Cortex of kidney (tissue), 1 donor: ENCODE data around the gene USB1.
"Not testable (repeated sequence)": the region's sequence is repeated elsewhere in the genome, so short reads cannot be mapped to it uniquely, and the experiment has no call there.

Source experiments
- DNase-seq: peaks from one replicate; lab custom pipeline; 2025; lab: John Stamatoyannopoulos, UW

USB1 gene

DNA sequence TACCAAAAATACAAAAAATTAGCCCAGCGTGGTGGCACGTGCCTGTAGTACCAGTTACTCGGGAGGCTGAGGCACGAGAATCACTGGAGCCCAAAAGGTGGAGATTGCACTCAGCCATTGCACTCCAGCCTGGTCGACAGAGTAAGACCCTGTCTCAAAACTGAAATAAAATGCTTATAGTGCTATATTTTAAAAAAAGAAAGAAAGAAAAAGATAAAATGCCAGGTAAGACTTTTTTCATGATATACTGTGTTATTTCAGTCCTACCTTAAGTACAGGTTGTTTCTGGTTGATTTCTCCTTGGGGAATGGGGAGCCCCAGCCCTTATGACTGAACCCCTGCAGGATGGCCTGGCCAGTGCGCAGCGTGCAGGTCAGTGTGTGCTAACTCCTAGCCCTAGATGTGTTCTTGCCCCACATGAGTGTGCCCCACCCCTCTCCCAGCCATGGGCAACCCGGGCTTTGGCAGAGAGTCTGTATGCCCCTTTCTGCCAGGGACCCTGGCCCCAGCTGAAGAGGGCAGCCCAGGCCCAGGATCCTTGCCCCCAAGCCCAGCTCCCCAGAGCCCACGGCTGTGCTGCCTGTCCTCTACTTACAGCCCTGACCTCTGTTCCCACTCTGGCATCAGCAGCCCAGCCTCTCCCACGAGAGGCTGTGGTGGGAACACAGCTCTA, 31.6 kb upstream of the USB1 start:
- no peak for DNase-seq

DNA sequence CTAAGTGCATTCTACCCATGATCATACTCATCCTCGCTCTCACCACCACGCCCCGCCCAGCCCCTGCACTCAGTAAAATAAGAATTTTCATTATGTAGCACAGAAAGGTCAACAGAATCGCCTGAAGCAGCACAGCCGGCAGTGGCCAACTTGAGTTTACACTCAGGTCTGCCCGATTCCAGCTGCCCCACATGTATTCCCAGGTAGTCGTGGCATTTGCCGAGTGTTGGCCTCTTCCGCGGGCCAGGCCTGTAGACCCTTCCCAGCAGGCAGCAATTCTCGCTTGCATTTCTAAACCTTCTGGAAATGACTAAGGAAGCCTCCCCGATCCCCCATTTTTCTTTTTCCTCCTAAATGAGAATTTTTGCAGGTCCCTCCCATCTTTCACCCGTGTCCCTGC, 30.9 kb upstream of the USB1 start:
- DNase-seq: no peak

DNA sequence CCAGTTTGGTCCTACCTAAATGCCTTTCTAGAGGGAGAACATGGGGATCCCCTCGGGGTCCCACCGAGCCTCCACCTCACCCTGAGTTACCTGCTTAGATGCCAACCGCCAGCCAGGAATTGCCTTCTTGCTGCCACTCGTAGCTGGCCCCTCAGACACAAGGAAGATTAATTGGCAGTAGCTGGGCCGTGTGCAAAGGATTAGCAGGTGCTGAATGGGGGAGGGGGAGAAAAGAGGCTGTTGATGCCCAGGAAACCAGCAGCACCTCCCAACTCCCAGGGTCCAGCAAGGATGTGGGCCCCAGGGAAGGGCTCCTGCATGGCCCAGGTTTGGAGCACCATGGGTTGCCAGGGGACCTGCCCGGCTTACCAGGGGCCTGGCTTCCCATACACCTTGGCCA, 30.2 kb upstream of the USB1 start, which contains the start of gene CNGB1:
Gene CNGB1 (minus strand): TSS at position 159 of the 400 bp plus-strand sequence. CDS start 3,842 bp downstream, outside the sequence.
- no peak for DNase-seq

DNA sequence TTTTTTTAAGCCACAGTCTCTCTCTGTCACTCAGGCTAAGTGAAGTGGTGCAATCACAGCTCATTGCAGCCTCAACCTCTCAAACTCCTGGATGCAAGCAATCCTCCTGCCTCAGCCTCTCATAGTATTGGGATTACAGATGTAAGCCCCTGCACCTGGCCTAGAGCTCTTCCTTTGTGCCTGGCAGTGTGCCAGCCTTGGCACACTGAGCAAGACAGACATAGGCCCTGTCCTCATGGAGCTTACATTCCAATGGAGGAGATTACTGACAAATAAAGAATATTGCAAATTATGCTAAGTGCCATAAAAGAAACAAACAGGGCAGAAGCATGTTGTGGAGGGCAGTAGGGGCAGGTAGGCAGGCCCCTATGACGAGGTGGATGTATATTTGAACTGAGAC, 29.4 kb upstream of the USB1 start:
- DNase-seq: no peak

DNA sequence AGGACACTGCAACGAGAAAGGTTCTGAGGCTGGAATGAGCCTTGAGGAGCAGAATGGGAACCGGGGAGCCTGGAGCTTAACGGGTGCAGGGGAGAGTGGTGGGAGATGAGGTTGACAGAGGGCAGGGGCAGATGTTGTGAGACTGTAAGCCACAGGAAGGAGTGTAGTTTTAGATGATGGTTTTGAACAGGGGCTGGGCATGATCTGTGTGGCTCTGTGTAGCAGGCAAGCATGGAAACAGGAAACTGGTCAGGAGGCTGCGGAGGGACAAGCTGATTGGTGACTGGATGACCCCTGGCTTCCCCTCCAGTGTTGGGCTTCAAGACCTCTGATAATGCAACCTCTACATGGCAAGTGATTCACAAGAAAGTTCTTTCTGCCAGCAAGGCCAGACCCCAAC, 28.9 kb upstream of the USB1 start:
- no peak for DNase-seq

DNA sequence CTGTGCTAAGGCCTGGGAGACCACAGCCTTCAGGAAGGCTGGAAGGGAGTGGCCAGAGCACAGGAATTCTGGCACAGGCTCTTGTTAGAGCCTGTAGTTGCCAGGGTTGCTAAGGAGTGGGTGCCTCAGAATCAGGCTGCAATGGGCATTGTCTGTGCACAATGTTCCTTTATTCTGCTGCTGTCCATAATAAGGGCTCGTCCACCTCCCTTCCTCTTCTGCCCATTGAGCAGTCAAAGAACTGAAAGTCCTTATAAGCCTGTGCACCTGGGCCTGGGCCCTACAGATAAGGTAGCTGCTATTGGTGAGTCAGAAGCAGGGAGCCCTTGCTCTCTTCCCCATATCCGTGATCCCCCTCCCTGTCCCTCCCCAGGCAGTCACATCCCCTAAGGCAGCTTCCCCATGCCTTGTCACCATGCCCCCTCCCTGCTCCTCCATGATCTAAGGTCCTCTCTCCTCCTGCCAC, 24.8 kb upstream of the USB1 start:
- DNase-seq: no peak

DNA sequence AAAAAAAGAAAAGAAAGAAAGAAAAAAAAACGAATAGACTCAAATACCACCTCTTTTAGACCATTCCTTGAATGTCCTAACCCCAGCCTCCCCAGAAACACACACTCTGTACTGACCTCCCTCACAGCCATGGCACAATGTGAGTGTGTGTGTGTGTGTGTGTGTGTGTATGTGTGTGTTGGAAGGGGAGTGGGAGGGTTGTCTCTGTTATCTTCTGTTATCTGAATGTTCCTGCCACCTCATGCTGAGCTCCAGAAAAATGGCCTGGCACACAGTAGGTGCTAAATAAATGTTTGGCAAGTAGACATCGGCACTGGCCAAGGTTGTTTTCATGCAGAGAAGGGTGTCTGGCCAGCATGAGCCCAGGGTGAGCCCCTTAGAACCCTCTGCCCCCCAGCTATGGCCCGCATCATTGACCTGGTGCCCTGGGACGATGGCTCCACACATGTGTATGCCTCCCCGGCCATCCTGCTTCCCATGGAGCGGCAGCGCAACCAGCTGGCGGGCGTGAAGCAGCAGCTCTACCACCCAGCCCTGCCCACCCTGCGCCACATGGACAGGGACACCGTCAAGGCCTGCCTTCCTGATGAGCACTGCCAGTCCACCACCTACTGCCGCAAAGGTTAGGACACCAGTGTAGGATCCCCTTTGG, 23.7 kb upstream of the USB1 start:
- DNase-seq: no peak

DNA sequence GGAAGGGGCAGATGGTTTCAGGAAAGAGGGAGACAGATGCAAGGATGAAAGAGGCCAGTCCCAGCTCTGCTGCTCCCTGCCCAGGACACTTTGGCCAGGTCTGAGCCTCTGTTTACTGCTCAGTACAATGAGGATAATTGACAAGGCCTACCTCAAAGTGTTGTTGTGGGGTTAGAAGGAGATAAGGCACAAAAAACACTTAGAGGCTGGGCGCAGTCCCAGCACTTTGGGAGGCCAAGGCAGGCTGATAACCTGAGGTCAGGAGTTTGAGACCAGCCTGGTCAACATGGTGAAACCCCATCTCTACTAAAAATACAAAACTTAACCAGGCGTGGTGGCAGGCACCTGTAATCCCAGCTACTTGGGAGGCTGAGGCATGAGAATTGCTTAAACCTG, 23.1 kb upstream of the USB1 start:
- not testable (repeated sequence) for DNase-seq

DNA sequence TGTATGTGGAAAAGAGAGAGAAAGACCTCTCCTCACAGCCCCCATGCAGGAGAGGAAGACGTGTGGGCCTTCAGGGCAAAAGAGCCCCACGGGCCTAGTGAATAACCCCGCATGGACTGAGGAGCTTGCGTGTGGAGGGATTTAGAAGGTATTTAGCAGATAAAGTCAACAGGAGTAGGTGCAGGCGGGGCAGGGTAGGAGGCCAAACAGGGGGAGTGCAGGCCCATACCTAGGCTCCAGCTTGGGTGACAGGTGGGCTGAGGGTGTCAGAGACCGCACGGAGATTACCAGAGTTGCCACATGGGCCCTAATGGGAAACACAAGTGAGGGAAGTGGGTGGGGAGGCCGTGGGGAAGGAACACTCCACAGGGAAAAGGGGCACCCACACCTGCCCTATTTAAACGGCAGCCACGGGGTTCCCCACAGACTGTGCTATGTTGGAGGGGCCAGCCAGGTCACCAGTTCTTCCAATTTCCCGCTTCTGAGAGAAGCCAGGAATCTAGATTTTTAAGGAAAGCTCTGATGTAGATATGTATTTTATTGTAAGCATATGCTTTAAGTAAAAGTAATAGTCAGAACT, 22.1 kb upstream of the USB1 start:
- DNase-seq: no peak

DNA sequence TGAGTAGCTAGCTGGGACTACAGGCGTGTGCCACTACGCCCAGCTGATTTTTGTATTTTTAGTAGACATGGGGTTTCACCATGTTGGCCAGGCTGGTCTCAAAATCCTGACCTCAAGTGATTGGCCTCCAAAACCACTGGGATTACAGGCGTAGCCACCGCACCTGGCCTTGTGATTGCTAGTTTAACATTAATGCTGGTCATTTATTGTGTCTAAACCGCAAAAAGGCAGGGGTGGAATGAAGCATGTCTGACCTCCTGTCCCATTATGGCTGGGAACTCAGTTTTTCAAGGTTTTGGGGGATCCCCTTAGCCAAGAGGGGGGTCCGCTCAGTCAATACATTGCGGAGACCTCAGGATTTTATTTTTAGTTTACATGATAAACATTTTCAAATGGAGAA, 19.6 kb upstream of the USB1 start:
- no peak for DNase-seq

DNA sequence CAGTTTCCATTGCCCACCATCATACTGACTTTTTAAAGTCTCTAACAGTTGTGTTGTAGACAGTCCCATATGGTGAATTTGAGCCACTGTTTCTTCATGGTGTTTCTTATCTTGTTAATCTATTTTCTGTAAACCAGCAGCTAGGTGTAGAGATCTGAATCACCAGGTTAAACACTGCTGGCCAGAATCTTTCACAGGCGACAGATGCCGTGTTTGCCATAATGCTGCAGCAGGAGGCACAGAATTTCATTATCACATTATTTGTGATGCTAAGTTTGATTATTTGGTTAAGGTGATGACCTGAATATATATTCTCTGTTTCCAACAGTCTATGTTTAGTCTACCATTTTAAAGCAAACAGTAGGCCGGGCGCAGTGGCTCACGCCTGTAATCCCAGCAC, 18.8 kb upstream of the USB1 start:
- DNase-seq: no peak

DNA sequence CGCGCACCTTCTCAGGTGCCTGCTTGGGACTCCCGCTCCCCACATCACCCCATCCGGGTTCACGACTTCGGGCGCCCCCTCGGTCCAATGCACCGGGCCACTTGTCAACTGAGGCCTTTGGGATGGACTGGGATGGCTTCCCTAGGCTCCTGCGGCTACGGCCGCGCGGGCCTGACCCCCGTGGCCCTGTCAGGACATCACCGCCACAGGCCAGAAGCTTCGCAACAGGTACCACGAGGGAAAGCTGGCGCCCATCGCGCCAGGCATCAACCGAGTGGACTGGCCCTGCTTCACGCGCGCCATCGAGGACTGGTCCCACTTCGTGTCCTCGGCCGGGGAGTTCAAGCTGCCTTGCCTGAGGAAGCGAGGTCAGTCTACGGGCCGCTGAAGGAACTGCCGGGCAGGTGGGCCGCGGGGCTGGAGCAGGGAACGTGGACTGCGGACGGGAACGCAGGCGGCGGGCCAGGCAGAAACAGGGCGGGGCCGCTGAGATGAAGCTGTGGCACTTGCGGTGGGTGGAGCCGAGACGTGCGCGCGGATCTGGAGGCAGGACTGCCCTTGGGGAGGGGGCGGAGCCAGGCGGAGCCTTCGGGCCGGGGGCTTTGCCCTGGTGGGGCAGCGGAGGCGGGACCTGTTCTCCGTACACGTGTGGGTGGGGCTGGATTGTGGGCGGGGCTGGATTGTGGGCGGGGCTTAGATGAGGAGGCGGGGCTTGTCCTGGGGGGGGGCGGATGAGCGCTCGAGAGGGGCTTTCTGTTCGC, 16.6 kb upstream of the USB1 start:
- no peak for DNase-seq

DNA sequence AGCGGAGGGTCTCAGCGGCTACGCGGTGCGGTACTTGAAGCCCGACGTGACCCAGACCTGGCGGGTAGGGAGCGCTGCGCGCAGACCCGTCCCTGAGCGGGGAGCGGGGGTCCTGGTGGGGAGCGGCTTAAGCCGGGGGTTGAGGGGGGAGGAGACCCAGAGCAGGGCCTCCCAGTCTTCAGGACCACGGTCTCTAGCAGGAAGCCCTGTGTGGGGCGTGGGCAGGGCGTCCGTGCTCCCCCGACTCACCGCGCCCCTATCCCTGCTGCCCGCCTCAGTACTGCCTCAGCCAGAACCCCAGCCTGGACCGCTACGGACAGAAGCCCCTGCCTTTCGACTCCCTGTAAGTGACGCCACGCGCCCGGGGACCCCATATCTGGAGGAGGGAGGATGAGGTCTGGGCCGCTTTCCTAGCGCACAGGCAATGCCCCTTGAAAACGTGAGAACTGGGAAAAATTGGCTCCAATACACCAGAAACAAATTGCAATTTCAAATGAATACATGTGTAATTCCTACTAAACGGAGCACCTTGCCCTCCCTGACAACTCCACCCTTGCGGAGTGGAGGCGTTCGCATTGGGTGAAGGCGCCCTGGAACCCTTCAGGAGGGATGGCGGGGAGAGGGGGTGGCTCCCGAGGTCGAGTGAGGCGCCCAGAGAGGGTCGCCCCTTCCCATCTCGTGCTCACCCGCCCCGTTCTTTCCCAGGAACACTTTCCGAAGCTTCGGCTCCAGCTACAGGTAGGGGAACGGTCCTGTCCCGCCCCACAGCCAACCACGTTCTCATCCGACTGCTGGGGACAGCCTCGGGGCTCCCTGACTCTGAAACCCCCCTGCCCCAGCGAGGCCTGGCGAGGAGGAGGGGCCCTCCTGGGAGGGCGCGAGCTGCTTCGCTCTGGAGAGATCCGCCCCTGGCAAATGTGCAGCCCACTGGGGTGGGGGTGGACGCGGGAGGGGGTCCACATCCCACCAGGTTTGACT, 15.7 kb upstream of the USB1 start:
- no peak for DNase-seq

DNA sequence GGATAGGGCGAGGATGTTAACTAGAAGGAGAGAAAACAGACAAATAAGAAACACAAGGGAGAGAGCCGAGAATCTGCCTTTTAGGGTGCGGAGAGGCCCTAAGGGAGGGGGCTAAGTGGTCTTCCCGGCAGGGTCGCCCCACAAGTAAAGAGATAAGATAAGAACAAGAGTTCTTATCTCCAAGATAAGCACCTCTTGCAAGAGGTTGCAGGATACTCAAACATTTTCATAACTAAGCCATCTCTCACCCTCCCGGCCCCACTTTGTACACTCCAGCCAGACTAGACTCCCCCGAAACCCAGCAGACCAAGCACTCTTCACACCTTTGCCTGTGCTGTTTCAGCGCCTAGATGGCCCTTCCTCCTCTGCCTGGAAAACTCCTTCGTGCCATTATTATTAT, 15.0 kb upstream of the USB1 start:
- no peak for DNase-seq

DNA sequence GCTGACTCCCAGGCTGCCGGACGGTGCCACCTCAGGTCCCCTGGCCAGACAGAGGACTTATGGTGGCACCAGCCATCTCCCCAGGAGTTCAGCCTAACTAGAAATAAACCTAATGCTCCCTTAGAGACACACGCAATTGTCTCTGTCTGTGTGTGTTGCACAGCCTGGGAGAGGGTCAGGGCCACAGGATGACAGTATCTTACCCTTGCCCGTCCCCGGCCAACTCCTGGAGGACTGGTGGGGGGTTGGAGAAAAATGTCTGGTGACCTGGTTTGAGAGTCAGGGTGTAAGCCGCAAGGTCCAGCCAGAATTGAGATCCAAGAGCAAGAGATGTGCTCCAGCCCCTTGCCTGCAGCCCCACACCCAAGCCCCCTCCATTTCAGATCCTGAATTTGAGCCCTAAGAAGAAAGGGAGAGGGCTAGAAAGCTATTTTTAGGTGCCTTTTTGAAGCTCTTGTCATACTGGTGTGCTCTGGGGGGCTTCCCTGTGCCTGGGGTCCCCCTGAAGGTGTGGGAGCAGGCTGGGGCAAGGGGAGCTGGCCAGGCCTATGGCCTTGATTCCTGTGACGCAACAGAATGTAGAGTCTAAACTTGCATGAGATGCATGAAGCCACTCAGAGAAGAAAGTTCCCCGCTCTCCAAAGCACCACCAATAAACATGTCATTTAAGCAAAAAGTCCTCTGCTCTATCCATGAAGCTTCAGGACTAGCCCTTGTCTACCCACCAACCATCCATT, 13.6 kb upstream of the USB1 start:
- DNase-seq: no peak

DNA sequence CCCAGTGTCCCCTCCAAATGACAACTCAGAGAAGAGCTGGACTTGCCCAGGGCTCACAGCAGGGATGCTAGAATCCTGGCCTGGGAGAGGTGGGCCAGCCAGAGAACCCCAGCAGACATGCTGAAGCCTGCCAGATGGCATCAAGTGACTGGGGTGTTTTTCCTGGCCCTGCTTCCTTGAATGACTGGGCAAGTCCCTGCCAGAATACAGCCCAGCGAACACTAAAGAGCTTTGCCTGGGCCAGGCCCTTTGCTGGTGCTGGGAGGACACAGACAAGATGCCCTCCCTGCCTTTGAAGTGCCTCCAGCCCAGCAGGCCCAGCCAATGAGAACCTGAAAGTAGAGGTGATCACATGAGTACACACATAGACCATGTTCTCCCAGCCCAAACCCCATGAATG, 12.3 kb upstream of the USB1 start:
- DNase-seq: no peak

DNA sequence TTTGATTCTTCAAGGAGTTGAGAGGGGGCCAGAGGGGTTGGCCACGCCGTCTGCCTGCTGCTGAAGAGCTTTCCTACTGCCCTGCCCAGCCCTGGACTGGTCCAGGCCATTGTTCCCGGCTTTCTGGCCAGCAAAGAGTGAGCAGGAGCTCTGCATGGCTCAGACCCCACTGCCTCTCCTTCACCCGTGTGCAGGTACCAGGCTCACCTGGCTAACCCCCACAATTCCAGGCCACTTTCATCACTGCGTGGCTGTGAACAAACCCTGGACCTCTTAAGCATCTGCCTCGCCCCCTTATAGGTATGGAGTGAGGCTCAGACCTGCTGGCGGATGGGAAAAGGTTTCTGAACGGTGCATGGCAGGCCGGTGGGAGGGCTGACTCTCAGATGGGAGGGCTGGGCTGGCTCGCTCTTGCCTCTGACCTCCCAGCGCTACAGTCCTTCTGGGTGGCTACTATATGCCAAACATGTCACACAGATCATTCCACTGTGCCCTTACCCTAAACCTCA, 9.6 kb upstream of the USB1 start:
- no peak for DNase-seq

DNA sequence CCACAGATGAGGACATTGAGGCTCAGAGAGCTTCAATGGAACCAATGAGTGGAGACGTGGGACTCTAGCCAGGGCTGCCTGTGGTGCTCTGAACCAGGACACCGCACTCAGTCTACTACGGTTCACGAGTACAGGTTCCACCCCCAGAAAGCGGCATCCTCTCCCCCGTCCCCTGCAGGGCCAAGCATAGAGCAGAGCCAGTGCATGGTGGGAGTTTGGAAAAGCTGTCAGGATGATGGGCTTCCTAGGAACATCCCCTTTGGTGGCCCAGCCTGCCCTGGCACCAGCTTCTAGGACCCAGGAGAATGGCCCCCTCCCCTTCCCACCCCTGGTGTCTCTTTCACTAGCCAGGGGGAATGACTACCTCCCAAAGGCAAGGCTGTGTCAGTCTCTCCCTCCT, 9.1 kb upstream of the USB1 start:
- DNase-seq: no peak

DNA sequence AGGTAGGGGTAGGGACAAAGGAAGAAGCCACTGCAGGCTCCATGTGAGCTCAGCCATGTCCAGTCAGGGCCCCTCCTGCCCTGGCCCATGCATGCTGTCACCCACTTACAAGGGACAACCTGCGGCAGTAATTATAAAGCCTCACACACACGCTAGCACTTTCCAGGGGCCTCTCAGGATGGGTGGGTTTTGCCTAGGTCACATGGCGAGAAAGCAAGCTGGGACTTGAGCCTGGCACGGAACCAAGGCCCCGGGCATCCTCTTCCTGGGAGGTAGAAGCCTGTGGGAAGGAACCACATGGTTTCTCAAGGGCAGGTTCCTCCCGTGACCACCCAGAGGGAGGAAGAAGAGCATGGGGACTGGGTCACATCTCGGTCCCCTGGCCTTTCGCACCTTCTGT, 7.8 kb upstream of the USB1 start:
- DNase-seq: no peak

DNA sequence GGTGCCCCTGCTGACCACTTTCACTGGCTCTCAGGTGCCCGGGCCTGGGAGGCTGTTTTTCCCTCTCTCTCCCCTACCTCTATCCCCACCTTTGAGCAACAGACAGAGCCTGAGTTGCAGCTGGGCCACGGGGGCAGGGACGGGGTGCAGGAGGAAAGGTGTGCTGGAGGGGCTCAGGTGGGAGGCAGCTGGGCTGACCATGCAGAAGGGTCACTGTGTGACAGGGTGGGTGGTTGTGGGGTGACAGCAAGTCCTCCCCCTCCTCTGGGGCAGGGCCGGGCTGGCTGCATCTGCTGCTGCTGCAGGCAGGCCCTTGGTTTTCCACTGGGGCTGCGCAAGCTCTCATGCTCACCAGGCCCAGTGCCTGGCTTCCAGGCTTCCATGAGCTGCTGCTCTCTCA, 7.3 kb upstream of the USB1 start:
- DNase-seq: no peak

DNA sequence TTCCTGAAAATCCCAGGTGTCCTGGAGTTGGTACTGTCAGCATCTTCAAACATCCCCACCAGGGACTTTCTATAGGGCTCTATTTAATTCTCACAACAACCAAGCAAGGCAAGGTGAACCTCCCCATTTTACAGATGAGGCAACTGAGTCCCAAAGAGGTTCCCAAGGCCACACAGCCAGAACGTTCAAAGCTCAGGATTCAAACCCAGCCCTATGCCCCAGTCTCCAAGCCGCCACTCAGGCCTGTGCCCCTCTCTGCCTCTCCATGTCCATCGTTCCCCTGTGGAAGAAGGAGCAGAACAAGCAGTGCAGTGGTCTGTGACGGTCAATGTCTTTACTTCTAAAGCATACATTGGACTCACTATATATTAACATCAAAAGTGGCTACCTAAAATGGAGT, 6.8 kb upstream of the USB1 start:
- no peak for DNase-seq
